Neural progenitor cell (in vitro differentiated cells): ENCODE measurements around the gene ANKRD12.

Experiments used
- CTCF ChIP-seq: fragments of 200-600 bp; sonication (generic); IDR thresholded peaks from 2 replicates; pipeline ENCODE4 v1.5.1; 2017; ENCODE audit warnings: antibody characterized with exemption, mild to moderate bottlenecking
- EZH2 ChIP-seq: fragments of 200-600 bp; sonication (generic); IDR thresholded peaks from 2 replicates; pipeline ENCODE4 v1.6.1; 2017; ENCODE audit warnings: antibody characterized with exemption, mild to moderate bottlenecking, moderate library complexity

GRCh38 chr18:9334329-9334972 lies 197.9 kb downstream of the ANKRD12 start, which contains the start of gene TWSG1:
- TF ChIP-seq CTCF (peak; percentile 53), EZH2 (no peak)
